GM19023 (cell line): ENCODE measurements around the gene CACNA1D.

ENCODE experiments used
- ATAC-seq: cut with Tn5 transposase; IDR thresholded peaks from one replicate; pipeline ENCODE4 v1.9.1; 2021; ENCODE audit warnings: mild to moderate bottlenecking, moderate library complexity; ENCODE audit not compliant: unreplicated experiment

CACNA1D gene

DNA sequence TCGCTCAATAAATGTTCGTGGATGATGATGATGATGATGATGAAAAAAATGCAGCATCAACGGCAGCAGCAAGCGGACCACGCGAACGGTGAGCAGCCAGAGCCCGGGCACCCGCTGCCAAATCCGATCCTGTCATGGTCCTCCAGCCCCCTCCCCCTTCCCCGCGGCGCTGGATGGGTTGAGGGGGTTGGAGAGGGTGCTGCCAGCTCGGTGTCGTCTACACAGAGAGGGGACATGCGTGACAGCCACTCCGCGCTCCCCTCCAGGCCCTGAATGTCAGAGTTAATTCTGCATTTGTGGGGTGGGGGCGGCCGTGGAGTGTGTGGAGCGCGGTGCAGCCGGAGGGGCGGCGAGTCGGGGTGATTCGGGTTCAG, 722 bp downstream of the CACNA1D start:
- no peak for ATAC-seq

DNA sequence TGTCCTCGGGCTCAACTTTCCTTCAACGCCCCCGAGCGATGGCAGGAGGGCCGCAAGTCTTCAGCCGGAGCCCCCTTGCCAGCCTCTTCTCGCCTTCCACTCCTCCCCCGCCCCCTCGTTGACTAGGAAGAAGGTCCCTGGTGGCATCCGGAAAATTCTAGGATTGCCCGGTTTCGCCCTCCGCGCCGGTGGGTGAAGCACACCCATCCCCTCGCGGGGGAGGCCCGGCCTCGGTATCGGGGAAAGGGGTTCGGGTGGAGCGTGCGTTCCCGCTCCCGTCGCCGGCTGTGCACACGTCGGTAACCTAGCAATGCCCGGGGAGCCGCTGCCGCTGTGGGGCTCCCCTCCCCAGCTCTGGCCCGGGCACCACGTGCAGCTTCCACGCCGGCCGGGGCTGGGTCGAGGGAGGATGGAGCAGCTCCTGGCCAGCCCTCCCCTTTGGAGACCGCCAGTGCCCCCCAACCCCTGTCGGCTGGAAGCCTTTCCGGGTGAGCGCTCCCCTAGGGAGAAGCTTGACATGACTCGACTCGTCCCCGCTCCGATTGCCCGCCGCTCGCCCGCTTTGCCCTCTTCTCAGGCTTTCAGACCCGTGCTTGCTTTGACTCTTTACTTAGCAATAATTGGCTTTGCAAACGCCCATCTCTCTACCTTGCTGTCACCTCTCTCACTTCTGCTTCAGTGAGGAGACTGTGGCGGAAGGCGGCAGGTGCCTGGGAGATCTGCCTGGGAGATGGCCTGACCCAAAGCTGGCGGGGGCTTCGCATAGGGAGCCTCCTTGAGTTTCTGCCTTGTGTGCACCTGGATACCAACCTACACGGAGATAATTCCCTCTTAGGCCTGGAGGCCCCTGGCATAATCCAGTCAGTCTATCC, 1.3 kb downstream of the CACNA1D start:
- no peak for ATAC-seq

DNA sequence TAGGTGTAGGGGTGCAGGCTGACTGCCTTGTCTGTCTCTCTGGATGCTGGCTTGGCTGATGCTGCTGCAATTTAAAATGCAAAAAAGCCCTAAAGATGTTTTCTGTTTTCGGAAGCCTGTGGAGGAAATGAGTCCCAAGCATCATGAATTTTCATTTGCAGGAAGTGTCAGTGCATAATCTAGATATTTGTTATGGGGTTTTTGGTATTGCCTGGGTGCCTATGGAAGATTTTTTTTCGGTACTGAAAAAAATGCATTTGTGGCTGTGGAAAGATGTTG, 1.9 kb downstream of the CACNA1D start:
- ATAC-seq, result no peak

DNA sequence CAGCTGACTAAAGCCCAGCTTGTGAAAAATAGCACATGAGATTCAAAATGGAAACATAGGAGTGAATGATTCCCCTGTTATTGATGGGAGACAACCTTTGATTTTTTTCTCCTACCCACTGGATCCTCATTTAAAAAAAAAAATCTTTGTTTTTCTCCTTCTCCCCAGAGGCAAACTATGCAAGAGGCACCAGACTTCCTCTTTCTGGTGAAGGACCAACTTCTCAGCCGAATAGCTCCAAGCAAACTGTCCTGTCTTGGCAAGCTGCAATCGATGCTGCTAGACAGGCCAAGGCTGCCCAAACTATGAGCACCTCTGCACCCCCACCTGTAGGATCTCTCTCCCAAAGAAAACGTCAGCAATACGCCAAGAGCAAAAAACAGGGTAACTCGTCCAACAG, 2.6 kb downstream of the CACNA1D start:
- no peak for ATAC-seq

DNA sequence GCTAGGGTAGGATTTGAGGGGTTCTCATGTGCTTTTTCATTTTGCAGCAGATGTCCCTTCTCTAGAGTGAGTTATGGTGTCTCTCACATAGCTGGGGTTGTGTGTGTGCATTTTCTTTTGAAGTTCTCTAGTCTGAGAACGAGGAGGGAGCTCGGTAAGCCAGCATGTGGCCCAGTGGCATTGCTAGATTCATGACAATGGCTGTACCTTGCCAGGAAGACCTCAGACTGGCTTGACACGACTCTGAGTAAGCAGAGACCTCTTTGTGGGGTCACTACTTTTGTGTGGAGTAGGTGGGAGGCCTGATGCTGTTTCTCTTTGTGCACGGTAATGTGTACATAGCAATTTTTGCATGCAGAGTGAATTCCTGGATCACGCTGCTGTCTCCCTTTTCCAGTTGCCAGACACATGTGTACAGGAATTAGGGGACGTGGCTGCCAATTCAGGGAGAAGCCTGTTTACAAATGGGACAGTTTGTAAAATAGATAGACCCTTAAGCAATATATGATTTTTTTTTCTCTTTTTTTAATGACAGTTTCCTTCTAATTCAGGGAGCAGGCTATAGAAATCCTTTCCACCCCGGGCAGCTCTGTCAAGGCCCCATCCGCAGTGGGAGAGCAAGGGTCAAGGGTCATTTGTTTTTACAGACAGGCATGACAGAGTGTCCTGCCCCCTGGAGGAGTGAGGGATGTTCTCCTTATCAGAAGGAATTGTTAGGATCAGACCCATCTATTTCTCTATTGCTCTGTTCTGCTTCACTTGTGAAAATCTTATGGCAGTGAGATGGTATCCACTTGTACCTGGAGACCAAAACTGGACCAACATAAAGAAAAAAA, 4.6 kb downstream of the CACNA1D start:
- no peak for ATAC-seq

DNA sequence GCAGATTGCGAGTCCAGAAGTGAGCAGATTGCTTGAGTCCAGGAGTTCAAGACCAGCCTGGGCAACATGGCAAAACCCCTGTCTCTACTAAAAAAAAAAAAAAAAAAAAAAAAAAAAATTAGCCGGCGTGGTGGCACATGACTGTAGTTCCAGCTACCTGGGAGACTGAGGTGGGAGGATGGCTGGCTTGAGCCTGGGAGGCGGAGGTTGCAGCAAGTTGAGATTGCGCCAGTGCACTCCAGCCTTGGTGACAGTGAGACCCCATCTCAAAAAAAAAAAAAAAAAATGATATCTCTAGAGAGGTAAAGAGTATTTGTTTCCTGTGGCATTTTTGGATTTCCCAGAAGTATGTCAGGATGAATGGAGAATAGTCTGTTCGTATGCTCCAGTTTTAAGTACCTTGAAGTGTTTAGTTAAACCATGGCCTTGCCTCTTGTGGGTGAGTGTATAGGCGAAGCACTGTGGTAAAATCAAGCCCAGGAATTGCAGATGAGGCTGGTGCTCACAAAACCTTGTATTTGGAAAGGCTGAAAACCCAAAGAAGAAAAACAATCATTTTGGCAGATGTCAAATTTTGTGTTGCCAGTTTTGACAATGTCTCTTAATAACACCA, 5.9 kb downstream of the CACNA1D start:
- ATAC-seq, result no peak

- ATAC-seq, result no peak
These were observed 6.8 kb downstream of the CACNA1D start for GRCh38 chr3:53501178-53501577.

GRCh38 chr3:53502737-53503136, 8.3 kb downstream of the CACNA1D start:
- no peak for ATAC-seq

- no peak for ATAC-seq
These were observed 8.8 kb downstream of the CACNA1D start for GRCh38 chr3:53503195-53503594.

DNA sequence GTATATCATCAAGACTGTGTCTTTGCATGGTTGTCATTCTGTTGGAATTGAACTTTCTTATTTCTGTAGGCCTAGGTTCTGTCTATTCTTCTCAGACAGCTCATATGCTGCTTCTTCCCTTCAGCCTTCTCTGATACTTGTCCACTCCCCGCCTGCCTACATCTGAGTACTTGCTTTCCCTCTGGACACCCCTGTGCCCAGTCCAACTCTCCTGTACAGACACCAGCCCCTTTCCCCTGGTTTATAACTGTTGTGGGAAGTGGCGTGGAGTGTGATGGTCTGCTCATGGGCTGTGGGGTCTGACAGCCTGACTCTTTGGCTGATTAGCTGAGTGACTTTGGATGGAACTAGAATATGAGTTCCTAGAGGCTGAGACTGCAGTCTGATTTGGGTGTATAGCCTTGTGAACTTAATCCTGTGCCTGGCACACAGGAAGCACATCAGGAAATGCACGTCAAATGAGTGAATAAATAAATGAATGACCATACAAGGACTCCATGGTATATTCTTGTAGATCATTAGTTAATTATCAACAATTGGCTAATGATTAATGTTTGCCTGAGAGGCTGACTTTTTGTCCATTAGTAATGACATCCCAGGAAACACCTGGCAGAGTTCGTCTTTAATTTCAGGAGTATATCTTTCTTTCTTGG, 11.8 kb downstream of the CACNA1D start:
- ATAC-seq, result no peak

GRCh38 chr3:53506763-53507145, 12.3 kb downstream of the CACNA1D start:
- no peak for ATAC-seq

GRCh38 chr3:53509494-53509893, 15.1 kb downstream of the CACNA1D start:
- no peak for ATAC-seq

DNA sequence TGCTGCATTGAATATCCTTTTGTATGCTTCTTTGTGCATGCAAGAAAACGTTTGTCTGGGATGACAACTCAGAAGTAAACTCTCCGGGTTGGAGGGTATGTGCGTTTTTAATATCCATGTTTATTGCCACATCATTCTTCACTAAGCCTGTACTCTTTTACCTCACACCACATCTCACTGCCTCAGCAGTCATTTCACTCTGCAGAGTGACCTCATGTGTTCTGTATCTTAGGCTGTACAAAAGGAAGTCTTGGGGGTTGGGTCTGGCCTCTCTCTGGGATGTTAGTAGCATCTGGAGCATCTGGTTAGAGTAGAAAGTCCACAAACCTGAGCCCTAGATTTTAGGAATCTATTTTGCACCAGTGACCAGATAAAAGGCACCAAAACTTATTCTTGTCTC, 16.1 kb downstream of the CACNA1D start:
- ATAC-seq, result no peak

GRCh38 chr3:53511246-53511645, 16.8 kb downstream of the CACNA1D start:
- no peak for ATAC-seq

DNA sequence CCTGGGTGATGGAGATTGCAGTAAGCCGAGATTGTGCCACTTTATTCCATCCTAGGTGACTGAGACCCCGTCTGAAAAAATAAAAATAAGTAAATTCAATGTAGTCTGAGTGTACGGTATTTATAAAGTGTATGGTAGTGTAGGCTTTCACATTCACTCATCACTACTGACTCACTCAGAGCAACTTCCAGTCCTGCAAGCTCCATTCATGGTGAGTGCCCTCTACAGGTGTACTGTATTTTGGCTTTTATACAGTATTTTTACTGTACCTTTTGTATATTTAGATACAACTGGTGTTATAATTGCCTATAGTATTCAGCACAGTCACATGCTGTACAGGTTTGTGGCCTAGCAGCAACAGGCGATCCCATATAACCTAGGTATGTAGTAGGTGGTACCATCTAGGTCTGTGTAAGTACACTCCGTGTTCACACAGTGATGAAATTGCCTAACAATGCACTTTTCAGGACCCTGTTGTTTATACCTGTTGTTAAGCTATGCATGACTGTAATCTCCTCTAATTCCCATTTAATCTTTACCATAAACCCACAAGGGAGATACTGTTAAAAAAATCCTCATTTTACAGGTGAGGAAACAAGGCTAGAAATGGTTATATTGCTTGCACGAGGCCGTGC, 19.3 kb downstream of the CACNA1D start:
- no peak for ATAC-seq

GRCh38 chr3:53516339-53516738, 21.9 kb downstream of the CACNA1D start:
- ATAC-seq, result no peak

- no peak for ATAC-seq
These were observed 24.1 kb downstream of the CACNA1D start for GRCh38 chr3:53518495-53518981.

DNA sequence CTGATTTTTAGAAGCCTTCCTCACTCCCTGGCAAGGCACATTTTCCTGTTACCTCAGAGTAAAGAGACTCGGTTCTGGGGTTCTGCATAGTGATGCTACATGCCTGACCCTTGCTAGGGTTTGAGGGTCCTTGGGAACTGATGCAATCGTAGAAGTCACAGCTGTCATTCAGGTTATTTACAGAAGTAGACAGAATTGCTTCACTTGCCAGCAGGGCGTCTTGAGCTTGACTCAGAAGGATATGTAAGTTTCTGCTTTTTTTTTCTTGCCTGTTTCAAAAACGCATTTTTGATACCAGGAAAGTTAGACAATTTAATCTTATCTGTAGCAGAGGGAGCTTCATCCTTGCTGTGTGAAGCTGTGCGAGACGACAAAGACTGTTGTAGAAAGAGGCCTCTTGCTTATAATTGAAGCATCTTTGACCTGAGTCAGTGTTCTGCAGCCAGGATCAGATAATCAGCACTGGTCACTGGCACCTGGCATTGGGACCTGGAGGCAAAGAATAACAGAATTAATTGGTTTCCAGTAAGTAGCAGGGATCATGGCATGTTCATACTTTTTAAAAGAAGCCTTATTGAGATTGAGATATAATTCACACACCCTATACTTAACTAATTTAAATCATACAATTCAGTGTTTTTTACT, 24.8 kb downstream of the CACNA1D start:
- ATAC-seq, result no peak

GRCh38 chr3:53523346-53523745, 28.9 kb downstream of the CACNA1D start:
- ATAC-seq, result no peak

GRCh38 chr3:53524566-53524965, 30.2 kb downstream of the CACNA1D start:
- ATAC-seq, result no peak
